ENCODE measurements around the gene EME2.

EME2 gene

DNA sequence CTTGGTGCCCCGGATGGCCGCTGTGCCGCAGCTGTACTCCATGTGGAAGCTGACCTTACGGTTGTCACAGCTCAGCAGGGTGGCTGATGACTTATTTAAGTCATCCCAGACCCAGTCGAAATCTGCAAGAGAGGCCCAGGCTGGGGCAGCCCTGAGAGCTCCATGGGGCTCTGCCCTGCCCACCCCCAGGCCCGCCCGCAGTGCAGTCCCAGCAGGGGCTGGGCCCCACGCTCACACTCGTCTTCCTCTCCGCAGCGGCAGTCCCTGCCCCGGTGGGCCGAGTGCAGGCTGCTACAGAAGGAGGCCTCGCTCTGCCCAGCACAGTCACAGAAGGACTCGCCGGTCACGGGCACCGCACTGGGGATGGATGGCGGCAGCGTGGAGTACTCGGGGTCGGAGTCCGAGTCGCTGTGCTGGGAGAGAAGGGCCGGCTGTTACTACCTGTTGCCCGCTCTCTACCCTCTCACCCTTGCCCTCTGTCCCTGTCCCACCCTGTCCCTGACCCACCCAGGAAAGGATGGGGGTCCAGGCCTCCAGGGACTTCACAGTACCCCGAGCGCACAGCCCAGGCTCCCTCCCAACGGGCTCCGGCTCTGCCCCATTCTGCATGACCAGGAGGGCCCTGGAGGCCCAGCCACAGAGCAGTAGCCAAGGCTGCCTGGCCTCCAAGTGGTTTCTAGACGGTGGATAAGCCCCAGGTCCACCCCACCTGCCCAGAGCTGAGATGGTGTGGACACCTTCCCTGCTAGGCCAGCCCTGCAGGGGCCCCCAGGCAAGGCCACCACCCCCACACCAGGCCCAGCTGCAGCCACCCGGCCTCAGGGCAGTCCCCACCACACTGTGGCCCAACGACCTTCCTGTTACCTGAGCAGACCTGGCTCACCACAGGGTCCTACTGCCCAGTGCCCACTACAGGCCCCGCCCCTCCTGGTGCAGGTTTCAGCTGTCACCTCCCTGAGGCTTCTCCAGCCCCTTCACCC is 5.9 kb downstream of the EME2 start:
- no peak for DNase-seq (ENCODE audit: low read depth)

DNA sequence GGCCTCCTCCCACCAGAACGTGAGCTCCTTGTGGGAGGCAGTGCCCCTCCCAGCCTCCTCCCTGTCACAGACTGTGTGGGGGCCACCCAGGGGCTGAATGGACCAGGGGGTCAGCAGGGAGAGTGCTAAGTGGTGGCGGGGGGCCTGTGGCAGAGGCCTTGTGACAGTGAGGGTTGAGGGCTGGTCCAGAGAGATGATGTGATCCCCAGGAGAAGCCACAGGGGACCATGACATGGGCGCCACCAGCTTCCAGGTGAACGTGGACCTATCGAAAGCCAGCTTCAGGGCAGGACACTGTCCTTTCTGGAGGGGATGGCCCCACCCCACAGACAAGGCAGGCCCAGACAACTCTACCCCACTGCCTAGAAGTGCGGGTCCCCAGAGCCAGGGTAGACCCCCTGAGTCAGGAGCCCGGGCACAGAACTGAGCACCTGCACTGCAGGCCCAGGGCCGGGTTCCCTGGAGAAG is 6.7 kb downstream of the EME2 start:
- no peak for DNase-seq (ENCODE audit: low read depth)

DNA sequence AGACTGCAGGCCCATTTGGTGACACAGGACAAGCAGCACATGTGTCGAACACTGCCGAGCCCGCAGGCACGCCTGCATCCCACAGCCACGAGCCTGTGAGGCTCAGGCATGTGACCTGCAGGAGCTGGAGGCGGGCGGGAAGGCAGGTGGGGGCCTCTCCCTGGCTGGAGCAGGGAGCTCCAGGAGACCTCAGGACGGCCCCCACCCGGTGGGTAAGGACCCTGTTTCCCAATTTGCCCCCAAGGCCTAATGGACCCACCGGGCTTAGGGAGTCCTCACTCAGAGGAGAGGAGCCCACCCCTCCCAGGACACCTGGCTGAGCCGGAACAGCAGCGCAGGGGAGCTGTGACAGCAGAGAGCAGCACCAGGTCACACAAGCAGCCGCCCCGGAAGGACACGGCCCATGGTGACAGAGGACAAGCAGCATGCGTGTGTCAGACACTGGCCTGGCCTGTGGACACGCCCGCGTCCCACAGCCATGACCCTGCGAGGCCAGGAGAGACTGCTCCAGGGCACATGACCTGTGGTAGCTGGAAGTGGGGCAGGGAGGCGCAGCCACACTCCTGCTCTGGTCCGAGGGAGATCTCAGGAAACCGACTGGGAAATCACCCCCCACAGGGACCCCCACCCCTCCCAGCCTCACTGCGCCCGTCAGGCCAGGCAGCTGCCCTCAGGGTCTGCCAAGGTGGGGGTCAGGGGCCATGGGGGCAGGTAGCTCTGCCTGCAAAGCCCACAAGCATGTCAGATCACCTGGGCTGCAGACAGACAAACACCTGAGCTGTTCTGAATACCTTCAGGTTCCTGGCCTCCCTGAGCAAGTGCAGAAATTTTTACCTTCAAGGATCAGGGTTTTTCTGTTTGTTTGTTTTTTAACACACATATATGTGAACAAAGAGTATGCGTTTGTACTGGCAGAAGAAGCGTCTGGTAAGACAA is 7.4 kb downstream of the EME2 start:
- no peak for DNase-seq (ENCODE audit: low read depth)

DNA sequence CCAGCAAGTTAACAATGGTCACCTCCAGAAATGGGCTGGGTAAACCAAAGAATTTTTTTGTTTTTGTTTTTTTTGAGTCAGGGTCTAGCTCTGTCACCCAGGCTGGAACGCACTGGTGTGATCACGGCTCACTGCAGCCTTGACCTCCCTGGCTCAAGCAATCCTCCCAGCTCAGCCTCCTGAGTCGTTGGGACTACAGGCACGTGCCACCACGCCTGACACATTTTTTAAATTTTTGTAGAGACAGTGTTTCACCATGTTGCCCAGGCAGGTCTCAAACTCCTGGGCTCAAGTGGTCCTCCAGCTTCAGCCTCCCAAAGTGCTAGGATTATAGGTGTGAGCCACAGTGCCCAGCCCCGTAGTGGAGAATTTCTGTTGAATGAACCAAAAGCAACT is 8.1 kb downstream of the EME2 start:
- no peak for DNase-seq (ENCODE audit: low read depth)

DNA sequence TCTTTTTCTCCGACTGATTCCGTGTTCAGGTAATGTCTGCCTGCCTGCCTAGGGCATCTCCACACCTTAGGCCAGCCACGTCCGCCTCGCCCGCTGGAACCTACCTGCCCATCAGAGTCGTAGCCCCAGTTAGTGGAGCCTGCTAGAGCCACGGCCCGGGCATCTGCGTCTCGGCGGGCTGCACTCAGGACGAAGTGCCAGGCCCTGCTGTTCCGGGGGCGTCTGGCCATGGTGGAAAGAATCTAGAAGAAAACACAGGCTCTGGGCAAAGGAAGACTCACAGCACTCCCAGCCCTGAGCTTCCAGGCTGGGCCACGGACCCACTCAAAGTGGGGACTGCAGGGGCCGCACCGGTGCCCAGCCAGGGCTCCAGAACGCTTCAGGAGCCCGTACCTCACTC is 8.6 kb downstream of the EME2 start:
- no peak for DNase-seq (ENCODE audit: low read depth)

DNA sequence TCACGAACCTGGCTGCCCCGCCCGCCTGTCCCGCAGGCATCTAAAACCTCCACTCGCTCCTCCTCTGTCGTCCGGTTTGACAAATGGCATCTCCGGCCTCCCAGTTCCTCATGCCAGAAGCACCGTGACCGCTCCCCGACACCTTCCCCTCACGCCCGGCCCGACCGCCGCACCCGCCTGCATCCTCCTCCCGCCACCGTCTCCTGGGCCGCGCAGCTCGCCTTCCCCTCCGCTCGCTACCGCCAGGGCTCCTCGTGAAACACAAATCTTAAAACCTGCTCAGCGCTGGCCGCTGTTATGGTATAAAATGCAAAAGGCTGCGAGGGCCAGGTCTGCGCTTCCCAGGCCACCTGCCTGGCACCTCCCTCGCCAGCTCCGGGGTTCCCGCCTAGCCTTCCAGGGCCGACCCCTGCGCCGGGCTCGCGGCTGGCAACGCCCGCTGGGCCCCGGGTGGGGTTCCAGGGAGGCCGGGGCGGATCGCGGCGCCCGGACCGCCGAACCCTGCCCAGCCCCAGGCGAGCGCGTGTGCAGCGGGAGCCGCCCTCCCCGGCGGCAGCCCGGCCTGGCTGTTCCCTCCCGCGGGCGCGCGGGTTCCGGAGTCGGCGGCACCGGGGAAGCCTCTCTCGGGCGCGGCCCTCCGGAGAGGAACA is 9.3 kb downstream of the EME2 start:
- DNase-seq (ENCODE audit: low read depth) = no peak

DNA sequence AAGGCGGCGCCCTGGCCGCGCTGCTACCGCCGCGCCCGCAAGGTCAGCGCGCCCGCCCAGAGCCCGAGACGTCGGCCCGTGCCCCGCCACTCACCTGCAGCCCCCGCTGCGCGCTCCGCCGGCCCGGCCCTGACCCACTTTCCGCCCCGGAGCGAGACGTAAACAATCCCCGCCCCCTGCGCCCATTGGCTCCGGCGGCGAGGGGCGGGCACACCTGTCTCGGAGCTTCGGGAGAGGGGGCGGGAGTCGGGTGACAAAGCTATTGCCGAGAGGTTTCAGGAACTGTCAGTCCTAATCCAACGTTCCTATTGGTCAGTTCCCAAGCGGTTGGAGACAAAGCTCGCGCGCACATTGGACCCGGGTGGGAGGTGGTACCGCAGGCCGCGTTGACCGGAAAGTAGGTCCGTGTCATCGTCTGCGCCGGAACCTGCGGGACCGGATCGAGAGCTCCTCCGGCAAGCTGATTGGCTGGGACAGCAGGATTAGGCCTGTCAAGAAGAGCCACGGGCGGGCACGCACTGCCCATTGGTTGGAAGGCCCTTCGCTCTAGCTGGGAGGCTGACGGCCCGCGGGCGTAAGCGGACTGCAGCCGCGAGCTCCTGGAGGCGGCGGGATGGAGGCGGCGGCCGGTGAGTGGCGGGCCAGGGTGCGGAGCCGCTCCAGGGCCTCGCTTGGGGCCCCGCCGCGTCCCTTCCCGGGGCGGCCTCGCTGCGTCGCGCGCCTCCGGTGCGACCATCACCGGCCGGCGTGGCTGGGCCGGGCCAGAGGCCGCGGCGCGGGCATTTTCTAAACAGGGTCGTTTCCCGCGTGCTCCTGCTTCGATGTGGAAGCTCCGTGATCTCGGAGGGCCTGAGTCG is 10.0 kb downstream of the EME2 start, which contains the start of the genes NUBP2 and SPSB3:
Gene NUBP2, plus strand, starts transcription at position 553 of the 857 bp plus-strand sequence. Its CDS starts 61 bp downstream, at position 614.
Gene SPSB3, minus strand, starts transcription at position 164 of the 857 bp plus-strand sequence. CDS start 1,088 bp downstream, outside the sequence.
- peak; percentile 98 for DNase-seq (ENCODE audit: low read depth)

DNA sequence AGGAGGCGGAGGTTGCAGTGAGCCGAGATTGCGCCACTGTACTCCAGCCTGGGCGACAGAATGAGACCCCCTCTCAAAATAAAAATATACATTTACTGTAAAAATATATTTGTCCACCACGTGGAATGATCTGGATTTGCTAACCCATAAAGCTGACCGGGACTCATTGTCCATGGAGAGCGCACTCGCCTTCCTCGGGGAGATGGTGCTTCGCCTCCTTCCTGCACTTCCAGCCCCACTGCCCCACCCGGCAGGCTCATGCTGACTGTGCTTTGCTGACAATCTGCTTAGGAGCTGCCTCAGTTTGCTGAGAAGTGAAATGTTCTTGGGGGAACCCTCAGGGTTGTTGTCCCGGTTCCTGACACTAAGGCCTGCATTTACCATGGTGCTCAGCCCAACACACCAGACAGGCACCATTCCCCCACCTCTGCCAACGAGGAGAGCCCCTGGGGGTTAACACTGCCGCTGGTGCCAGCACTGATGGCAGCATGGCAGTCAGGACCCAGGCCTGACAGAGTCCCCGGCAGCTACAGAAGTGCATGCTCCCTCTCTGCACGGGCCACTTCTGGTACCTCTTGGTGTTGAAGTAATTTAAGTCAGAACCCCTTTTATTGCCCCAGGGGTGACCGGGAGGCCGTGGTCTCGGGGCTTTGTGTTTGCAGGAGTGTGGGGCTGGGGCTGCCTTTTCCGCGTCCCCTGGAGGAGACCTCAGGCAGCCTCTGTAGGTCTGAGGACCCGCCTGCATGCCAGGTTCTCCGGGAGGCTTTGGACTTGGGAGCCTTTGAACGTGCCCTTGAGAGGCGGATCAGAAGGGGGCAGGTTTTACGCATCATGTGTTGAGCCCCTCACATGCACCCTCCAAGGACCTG is 12.6 kb downstream of the EME2 start:
- DNase-seq (ENCODE audit: low read depth) = no peak

GRCh38 chr16:1785846-1786170 is 13.2 kb downstream of the EME2 start:
- no peak for DNase-seq (ENCODE audit: low read depth)

- DNase-seq (ENCODE audit: low read depth) = no peak
These were observed 13.8 kb downstream of the EME2 start for GRCh38 chr16:1786242-1787055.

DNA sequence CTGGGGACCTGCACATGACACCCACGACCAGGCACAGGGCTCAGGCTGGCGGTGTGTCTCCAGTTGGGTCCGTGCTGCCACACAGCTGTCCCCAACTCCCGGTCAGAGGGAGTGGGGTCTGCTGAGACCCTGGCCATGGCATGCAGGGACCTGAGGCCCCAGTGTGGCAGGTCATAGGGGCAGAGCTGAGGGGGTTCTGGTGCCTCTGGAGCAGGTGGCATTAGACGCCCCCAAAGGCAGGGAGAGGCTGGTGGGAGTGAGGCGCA is 14.4 kb downstream of the EME2 start:
- no peak for DNase-seq (ENCODE audit: low read depth)

DNA sequence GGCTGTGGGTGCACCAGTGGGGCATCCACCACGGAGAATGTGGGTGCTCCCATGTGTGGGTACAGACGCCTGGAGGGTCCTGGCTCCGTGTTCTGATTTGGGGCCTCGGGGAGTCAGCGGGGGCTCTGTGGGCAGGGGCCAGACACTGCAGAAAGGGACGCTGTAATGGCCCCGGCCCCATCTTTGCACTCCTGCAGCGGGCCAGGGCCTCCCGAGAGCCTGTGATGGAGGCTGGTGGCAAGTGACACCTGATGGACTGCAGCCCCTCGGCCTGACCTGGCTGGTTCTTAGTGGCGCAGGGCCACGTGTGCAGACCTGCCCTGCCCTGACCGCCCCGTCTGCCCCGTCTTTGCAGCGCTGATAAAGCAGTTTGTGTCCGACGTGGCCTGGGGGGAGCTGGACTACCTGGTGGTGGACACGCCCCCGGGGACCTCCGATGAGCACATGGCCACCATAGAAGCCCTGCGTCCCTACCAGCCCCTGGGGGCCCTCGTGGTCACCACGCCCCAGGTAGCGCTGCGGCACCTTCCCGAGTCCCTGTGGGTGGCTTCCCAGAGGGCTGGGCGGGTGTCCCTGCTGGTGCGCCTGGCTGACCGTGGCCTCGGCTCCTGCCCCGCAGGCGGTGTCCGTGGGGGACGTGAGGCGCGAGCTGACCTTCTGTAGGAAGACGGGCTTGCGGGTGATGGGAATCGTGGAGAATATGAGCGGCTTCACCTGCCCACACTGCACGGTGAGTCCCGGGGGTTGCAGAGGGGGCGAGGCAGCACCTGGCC is 14.9 kb downstream of the EME2 start:
- no peak for DNase-seq (ENCODE audit: low read depth)

GRCh38 chr16:1788095-1788707 is 15.6 kb downstream of the EME2 start:
- DNase-seq (ENCODE audit: low read depth) = no peak

- DNase-seq (ENCODE audit: low read depth) = no peak
These were observed 16.1 kb downstream of the EME2 start for GRCh38 chr16:1788708-1789100.

DNA sequence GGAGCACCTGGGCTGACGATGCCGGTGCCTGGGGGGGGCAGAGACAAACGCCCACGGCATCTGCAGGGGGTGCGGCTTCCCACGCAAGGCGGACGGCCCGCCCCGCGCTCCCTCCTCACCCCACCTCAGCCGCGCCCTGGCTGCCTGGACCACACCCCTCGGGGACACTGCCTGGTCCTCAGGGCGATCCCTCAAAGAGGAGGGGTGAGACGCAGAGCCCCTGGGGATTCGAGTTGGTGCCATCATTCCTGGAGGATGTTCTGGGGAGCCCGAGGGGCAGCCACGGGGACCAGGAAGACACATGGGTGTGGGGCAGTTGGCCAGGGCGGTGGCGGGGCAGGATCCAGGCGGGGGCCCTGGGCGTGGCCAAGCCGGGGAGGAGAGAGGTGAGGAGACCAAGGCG is 17.0 kb downstream of the EME2 start:
- no peak for DNase-seq (ENCODE audit: low read depth)

DNA sequence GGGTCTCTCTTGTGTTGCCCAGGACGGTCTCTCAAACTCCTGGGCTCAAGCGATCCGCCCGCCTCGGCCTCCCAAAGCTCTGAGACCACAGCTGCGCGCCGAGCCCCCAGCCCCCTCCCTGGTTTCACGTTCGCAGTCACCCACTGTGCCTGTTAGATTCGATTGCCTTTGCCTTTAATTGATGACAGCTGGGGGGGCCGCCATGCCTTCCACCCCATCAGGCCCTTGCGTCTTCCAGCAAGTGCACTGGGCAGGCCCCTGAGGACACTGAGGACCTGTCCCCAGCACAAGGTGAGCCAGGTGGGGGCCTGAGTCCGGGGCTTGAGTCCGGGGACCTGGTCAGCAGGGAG is 17.6 kb downstream of the EME2 start:
- no peak for DNase-seq (ENCODE audit: low read depth)

DNA sequence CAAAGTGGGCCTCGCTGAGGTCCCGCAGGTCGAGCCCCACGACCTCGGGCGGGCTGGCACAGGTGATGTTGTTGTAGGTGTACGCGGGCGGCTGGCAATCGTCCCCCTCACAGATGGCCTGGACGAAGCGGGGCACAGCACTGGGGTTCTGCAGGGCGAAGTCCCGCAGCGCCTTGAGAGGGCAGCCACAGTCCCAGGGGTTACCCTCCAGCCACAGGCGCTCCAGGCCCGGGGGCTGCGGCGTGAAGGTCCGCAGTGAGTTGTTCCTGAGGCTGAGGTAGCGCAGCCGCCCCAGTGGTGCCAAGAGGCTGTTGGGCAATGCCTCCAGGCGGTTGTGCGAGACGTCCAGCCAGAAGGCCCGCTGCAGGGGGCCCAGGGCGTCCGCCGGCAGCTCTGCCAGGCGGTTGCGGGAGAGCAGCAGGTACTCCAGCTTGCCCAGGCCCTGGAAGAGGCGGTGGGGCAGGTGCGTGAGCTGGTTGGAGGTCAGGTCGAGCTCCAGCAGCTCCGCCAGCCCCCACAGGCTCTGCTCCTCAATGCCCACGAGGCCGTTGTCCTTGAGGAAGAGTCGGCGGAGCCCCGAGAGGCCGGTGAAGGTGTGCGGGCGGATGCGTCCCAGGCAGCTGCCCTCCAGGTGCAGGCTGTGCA is 18.1 kb downstream of the EME2 start:
- DNase-seq (ENCODE audit: low read depth) = no peak
